Esophagus muscularis mucosa (tissue), 4 donors: ENCODE data around the gene SPTBN1.

Experiments used
- EP300 ChIP-seq: sonication (generic); formaldehyde crosslinking; IDR thresholded peaks from one replicate; pipeline ENCODE4 v1.6.1; 2017; ENCODE audit warnings: antibody characterized with exemption
- POLR2AphosphoS5 ChIP-seq, 2 donors: sonication (generic); formaldehyde crosslinking; IDR thresholded peaks; one replicate each; pipeline ENCODE4 v1.6.1; 2017; ENCODE audit warnings: antibody characterized with exemption in 2 of 2
- TF ChIP-seq, protein P1 (sequence below), 3 experiments: fragments of 200-600 bp in 2 of 3; fragments of 450-650 bp in 1 of 3; sonication (generic) in 2 of 3; IDR thresholded peaks; one replicate each; pipeline ENCODE4 v1.5.1; 2017 to 2019; ENCODE audit warnings: antibody characterized with exemption in 3 of 3, mild to moderate bottlenecking in 2 of 3, moderate library complexity in 1 of 3

DNA sequence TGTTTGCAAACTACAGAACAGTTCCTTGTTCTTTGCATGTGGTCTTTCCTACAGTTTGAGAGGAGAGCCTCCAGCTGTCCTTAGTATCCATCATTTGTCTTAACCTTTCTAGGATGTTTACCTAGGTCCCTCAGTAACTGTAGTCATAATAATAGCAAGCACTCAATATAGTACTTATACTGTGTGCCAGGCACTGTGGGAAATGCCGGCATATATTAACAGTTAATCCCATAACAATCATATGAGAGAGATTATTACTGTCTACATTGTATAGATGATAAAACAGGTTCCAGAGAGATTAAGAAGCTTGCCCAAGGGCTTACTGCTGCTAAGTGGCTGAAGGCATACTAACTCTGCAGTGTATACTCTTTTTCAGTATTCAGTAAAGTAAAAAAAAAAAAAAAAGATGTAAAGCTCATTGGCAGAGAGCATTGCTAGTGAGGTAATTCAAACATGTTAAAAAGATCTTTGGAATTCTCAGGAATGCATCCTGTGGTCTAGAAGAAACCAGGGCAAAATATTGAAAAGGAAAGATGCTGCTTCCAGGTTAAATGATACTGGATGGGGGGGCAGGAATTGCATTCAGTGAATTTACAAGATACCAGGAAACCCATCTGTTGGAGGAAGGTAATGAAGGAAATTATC is 72.3 kb downstream of the SPTBN1 start:
- TF ChIP-seq, protein P1, sequence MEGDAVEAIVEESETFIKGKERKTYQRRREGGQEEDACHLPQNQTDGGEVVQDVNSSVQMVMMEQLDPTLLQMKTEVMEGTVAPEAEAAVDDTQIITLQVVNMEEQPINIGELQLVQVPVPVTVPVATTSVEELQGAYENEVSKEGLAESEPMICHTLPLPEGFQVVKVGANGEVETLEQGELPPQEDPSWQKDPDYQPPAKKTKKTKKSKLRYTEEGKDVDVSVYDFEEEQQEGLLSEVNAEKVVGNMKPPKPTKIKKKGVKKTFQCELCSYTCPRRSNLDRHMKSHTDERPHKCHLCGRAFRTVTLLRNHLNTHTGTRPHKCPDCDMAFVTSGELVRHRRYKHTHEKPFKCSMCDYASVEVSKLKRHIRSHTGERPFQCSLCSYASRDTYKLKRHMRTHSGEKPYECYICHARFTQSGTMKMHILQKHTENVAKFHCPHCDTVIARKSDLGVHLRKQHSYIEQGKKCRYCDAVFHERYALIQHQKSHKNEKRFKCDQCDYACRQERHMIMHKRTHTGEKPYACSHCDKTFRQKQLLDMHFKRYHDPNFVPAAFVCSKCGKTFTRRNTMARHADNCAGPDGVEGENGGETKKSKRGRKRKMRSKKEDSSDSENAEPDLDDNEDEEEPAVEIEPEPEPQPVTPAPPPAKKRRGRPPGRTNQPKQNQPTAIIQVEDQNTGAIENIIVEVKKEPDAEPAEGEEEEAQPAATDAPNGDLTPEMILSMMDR (IDR thresholded peaks at IDR 0.05) = no peak
- TF ChIP-seq EP300 = no peak
- no peak for TF ChIP-seq POLR2AphosphoS5 (IDR thresholded peaks at IDR 0.05)
